A204.1 (cell line): ENCODE results near the gene ICA1.
"Not testable (repeated sequence)": the region's sequence is repeated elsewhere in the genome, so short reads cannot be mapped to it uniquely, and the experiment has no call there.

Source experiments
- FAIRE-seq: peaks from 2 replicates; lab custom pipeline; 2012; peaks lifted over from hg19 to GRCh38; lab: Jason Lieb, UNC

The ICA1 gene

GRCh38 chr7:8089036-8089780, 172.8 kb downstream of the ICA1 start:
- no peak for FAIRE-seq

- FAIRE-seq = no peak
Measured at GRCh38 chr7:8086239-8086638, 175.7 kb downstream of the ICA1 start.

DNA sequence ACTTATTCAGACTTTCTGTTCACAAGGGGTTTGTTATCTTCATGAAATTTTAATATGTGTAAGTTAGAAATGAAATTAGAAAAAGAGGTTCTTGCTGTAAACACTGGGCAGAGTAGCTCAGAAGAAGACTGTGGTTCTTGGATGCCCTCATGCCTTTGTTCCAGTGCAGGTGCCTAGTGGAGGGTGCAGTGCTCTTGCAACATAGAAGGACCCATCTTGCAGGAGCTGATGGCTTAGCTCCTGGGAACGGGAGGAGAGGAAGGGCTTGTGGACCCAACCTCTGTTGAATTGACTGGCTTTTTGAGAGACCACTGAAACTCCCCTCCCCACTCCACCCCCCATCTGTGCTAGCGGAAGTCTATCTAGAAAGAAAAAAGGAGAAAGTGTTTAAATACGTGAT, 176.5 kb downstream of the ICA1 start:
- FAIRE-seq = no peak

GRCh38 chr7:8084836-8085235, 177.1 kb downstream of the ICA1 start:
- no peak for FAIRE-seq

GRCh38 chr7:8082762-8083161, 179.2 kb downstream of the ICA1 start:
- FAIRE-seq = no peak

- no peak for FAIRE-seq
Measured at GRCh38 chr7:8078418-8078817, 183.5 kb downstream of the ICA1 start.

DNA sequence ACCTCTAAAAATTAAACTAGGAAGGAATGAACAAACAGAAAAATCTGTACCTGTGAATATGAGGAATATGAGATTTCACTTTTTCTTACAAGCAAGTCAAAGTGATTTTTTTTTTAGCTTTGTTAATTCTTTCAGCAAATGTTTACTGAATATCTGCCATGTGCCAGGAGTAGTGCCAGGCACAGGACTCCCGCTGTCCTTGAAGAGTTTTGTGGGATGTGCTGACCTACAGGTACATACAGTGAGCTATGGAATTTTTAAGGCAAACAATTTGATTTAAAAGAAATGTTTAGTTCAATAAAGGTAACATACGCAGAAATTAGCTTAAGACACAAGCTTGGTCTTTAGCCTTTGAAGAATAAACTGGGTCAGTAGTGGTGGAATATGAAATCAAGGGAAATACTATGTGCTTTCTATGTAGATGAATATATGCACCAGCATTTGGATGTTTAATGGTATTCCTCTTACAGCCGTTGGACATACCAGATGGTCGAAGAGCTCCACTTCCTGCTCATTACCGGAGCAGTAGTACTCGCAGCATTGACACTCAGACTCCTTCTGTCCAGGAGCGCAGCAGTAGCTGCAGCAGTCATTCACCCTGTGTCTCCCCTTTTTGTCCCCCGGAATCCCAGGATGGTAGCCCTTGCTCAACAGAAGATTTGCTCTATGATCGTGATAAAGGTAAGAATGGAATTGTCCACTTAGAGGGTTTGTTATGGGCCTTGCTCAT, 191.4 kb downstream of the ICA1 start:
- FAIRE-seq = no peak

DNA sequence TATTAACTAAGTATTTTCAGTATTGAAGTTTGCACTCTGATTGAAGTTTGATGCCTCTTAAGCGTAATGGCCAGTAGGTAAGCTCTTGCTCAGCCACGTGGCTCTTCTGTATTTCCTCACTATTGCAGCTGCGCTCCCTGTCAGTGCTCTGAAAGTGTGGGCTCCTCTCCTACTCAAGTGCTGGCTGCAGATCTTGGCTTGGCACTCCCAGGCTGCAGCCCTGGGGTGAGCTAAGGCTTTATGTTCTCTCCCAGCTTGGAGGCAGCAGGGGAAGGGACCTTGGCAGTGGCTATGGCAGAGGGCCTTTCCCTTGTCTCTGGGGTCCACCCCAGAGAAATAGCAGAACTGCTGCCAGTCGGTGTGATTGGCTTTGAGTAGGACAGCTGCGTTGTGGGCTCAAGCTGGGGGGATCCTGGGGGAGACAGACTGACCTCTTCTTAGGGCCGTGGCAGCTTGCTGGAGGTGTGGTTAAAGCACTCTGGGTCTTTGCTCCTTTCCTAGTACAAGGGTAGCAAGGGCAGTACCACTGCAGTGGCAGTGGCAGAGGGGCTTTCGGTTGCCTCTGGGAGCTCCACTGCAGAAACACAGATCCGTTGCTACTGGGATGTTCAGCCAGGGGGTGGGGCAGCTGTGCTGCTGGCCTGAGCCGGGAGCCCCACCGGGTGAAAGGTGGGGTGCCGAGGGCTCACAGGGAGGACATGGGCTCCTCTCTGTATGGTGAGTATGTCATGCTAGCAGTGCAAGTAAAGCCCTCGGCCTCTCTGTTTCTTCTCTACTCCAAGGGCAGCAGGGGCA, 192.9 kb downstream of the ICA1 start:
- no peak for FAIRE-seq

DNA sequence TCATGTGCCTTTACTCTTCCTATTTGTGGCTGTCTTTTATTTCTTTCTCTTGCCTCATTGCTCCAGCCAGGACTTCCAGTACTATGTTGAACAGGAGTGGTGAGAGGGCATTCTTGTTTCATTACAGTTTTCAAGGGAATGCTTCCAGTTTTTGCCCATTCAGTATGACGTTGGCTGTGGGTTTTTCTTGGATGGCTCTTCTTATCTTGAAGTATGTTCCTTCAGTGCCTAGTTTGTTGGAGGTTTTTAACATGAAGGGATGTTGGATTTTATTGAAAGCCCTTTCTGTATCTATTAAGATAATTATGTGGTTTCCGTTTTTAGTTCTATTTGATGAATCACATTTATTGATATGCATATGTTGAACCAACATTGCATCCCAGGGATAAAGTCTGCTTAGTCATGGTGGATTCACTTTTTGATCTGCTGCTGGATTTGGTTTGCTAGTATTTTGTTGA, 196.6 kb downstream of the ICA1 start:
- no peak for FAIRE-seq

GRCh38 chr7:8064828-8065227, 197.1 kb downstream of the ICA1 start:
- no peak for FAIRE-seq

- FAIRE-seq = no peak
Measured at GRCh38 chr7:8063706-8064297, 198.2 kb downstream of the ICA1 start.

GRCh38 chr7:8063300-8063699, 198.7 kb downstream of the ICA1 start:
- FAIRE-seq = not testable (repeated sequence)
